A549 (cell line): ENCODE results near the gene TRMT44. TPM values are rescaled to one million over a fixed set of nuclear protein-coding genes. Genes with fewer than 3 reads are reported as not detected.

Experiments
- ATAC-seq, 2 experiments: fragments of 200-7000 bp in 1 of 2; fragments of >200 bp in 1 of 2; cut with Nextera tagmentation in 1 of 2; cut with Tn5 transposase in 1 of 2; 3 replicates each; pipeline versions ENCODE4 v1.8.0 to v1.9.1; 2018 to 2020; ENCODE audit warnings: mild to moderate bottlenecking in 1 of 2, moderate library complexity in 1 of 2
- CTCF ChIA-PET: fragments of 300-600 bp; sonication (Branson Sonifier 250); formaldehyde crosslinking; extraction: SDS; loops from one replicate; lab custom pipeline; 2021; ENCODE audit warnings: antibody characterized with exemption, inconsistent platforms; lab: Yijun Ruan, JAX
- POLR2A ChIA-PET: fragments of 350-600 bp; formaldehyde crosslinking; extraction: SDS; loops from one replicate; lab custom pipeline; 2021; ENCODE audit warnings: antibody characterized with exemption, inconsistent platforms; lab: Yijun Ruan, JAX
- DNase-seq, 2 experiments: peaks; one replicate each; pipeline versions ENCODE4 v3.0.0 to v3.0.0-alpha.2; 2011 to 2016; ENCODE audit warnings: low read depth in 1 of 2, low spot score in 1 of 2
- FAIRE-seq: peaks from 2 replicates; lab custom pipeline; 2011; peaks lifted over from hg19 to GRCh38; lab: Jason Lieb, UNC
- H3K27ac ChIP-seq, 2 experiments: fragments of >200 bp; sonication (Bioruptor Twin); formaldehyde crosslinking; 3 replicates each; pipeline ENCODE4 v1.5.1; 2016 to 2017
- H3K4me1 ChIP-seq: fragments of >200 bp; sonication (Bioruptor Twin); formaldehyde crosslinking; 3 replicates; pipeline ENCODE4 v1.6.1; 2016
- H3K4me2 ChIP-seq: fragments of >200 bp; sonication (Bioruptor Twin); formaldehyde crosslinking; 3 replicates; pipeline ENCODE4 v1.6.1; 2016
- H3K4me3 ChIP-seq: fragments of >200 bp; sonication (Bioruptor Twin); formaldehyde crosslinking; 3 replicates; pipeline ENCODE4 v1.5.1; 2016
- H3K9me3 ChIP-seq: fragments of >200 bp; sonication (Bioruptor Twin); formaldehyde crosslinking; 3 replicates; pipeline ENCODE4 v1.6.1; 2016
- BCL3 ChIP-seq: fragments of >200 bp; sonication (Bioruptor Twin); formaldehyde crosslinking; IDR thresholded peaks from 3 replicates; pipeline ENCODE4 v1.6.1; 2016
- CHD4 ChIP-seq: fragments of 200-600 bp; sonication (generic); IDR thresholded peaks from 2 replicates; pipeline ENCODE4 v1.6.1; 2016; ENCODE audit warnings: antibody characterized with exemption, mild to moderate bottlenecking, borderline replicate concordance
- EHMT2 ChIP-seq: fragments of 200-600 bp; sonication (generic); IDR thresholded peaks from 2 replicates; pipeline ENCODE4 v1.6.1; 2016; ENCODE audit warnings: antibody characterized with exemption, low read depth, mild to moderate bottlenecking, moderate library complexity
- EP300 ChIP-seq, 2 experiments: fragments of >200 bp; sonication (Bioruptor Twin); formaldehyde crosslinking; IDR thresholded peaks; 2 replicates in 1 of 2; 3 replicates in 1 of 2; pipeline ENCODE4 v1.6.1; 2016 to 2017
- FOSL2 ChIP-seq, 2 experiments: fragments of 450-650 bp in 1 of 2; fragments of >200 bp in 1 of 2; sonication (Bioruptor Twin) in 1 of 2; formaldehyde crosslinking; IDR thresholded peaks; 2 replicates each; pipeline versions ENCODE4 v1.5.0 to v1.6.1; 2016 to 2020; ENCODE audit warnings: mild to moderate bottlenecking in 1 of 2, moderate library complexity in 1 of 2
- FOXS1 ChIP-seq: fragments of 250-450 bp; sonication (Bioruptor Pico); IDR thresholded peaks from 2 replicates; pipeline ENCODE4 v1.5.0; 2020; ENCODE audit warnings: mild to moderate bottlenecking, moderate library complexity
- HEYL ChIP-seq: fragments of 250-450 bp; sonication (Bioruptor Pico); IDR thresholded peaks from 2 replicates; pipeline ENCODE4 v1.8.0; 2021; ENCODE audit warnings: mild to moderate bottlenecking, moderate library complexity
- HOXB13 ChIP-seq: fragments of 250-450 bp; sonication (Bioruptor Pico); IDR thresholded peaks from 2 replicates; pipeline ENCODE4 v1.5.0; 2020; ENCODE audit warnings: low read depth, mild to moderate bottlenecking, moderate library complexity
- HOXB5 ChIP-seq: fragments of 250-450 bp; sonication (Bioruptor Pico); IDR thresholded peaks from 2 replicates; pipeline ENCODE4 v1.5.0; 2020; ENCODE audit warnings: mild to moderate bottlenecking, moderate library complexity
- JUNB ChIP-seq: fragments of >200 bp; sonication (Bioruptor Twin); formaldehyde crosslinking; IDR thresholded peaks from 2 replicates; pipeline ENCODE4 v1.6.1; 2016
- KDM1A ChIP-seq: fragments of 200-600 bp; sonication (generic); IDR thresholded peaks from 2 replicates; pipeline ENCODE4 v1.6.1; 2016; ENCODE audit warnings: low read depth, mild to moderate bottlenecking
- MAX ChIP-seq: IDR thresholded peaks from 2 replicates; pipeline ENCODE4 v1.6.1; 2012
- MAZ ChIP-seq: fragments of 150-350 bp; IDR thresholded peaks from 2 replicates; pipeline ENCODE4 v1.6.1; 2014; ENCODE audit warnings: antibody characterized with exemption, low read depth, low read length, borderline replicate concordance
- RFX5 ChIP-seq: fragments of 450-650 bp; IDR thresholded peaks from 2 replicates; pipeline ENCODE4 v1.7.1; 2014; ENCODE audit warnings: antibody characterized with exemption, mild to moderate bottlenecking, moderate library complexity
- TFCP2L1 ChIP-seq: fragments of 250-450 bp; sonication (Bioruptor Pico); IDR thresholded peaks from 2 replicates; pipeline ENCODE4 v1.5.0; 2021; ENCODE audit warnings: mild to moderate bottlenecking
- ZSCAN20 ChIP-seq: fragments of 250-450 bp; sonication (Bioruptor Pico); IDR thresholded peaks from 2 replicates; pipeline ENCODE4 v1.8.0; 2022; ENCODE audit warnings: mild to moderate bottlenecking, moderate library complexity
- WGBS: methylation state at CpG from one replicate; pipeline ENCODE4 v1.1.6; 2017; ENCODE audit errors: missing lambda C conversion rate; 5-methylcytosine and 5-hydroxymethylcytosine counted together
- polyA plus RNA-seq, 4 experiments: library from polyadenylated mRNA; depleted of rRNA in 3 of 4; stranded (reverse); fragments of >200 nt; fragmentation: RNase III in 1 of 4; extraction: RNeasy Plus Mini Kit Qiagen cat#74134 plus additional on column Dnase treatment in 1 of 4; gene quantifications; 2 replicates in 3 of 4; 3 replicates in 1 of 4; pipeline ENCODE4 v1.2.3, GENCODE V29; 2011 to 2017
- TF ChIP-seq, protein P1 (sequence below): fragments of 200-600 bp; sonication (generic); IDR thresholded peaks from 2 replicates; pipeline ENCODE4 v1.6.1; 2016; ENCODE audit warnings: antibody characterized with exemption, mild to moderate bottlenecking, moderate library complexity
- TF ChIP-seq, protein P2 (sequence below): fragments of 250-450 bp; sonication (Bioruptor Pico); IDR thresholded peaks from 2 replicates; pipeline ENCODE4 v1.5.0; 2021; ENCODE audit warnings: mild to moderate bottlenecking, moderate library complexity, borderline replicate concordance

TRMT44 gene
- polyA plus RNA-seq, 2 of the 4 experiments (the other 2 are of a cell fraction), result 5.0 to 7.0 TPM

GRCh38 chr4:8517946-8518345 is 77.4 kb downstream of the TRMT44 start:
- 69% methylated on average over 11 of the region's 13 CpGs for WGBS

GRCh38 chr4:8522160-8523120 is 81.9 kb downstream of the TRMT44 start:
- DNase-seq (no peak), ATAC-seq (no peak), FAIRE-seq (no peak)
- ChIA-PET POLR2A (no interaction called here), CTCF (no interaction called here)
- Histone ChIP-seq H3K9me3 (peaks cover 10% of the 10 kb centered on the region; the same call in 1 of the 3 replicates), H3K4me1 (peaks cover 10% of the 10 kb centered on the region; the same call in 1 of the 3 replicates), H3K4me2 (no peak overlapping the region), H3K4me3 (no peak overlapping the region), H3K27ac (no peak overlapping the region)
- no peak for TF ChIP-seq EHMT2
- no peak for TF ChIP-seq KDM1A
- TF ChIP-seq TFCP2L1 (CRISPR knock-in tag), result no peak
- TF ChIP-seq JUNB, result no peak
- no peak for TF ChIP-seq MAZ
- no peak for TF ChIP-seq HEYL (CRISPR knock-in tag)
- no peak for TF ChIP-seq FOXS1 (CRISPR knock-in tag)
- no peak for TF ChIP-seq MAX
- WGBS, result 61% methylated on average over 22 of the region's 24 CpGs

More at GRCh38 chr4:8517946-8518345, 77.4 kb downstream of the TRMT44 start:
- Histone ChIP-seq H3K27ac (no peak overlapping the region), H3K4me2 (no peak overlapping the region), H3K4me1 (no peaks in the 10 kb centered on the region), H3K9me3 (peaks cover 10% of the 10 kb centered on the region; the same call in 1 of the 3 replicates), H3K4me3 (no peak overlapping the region)
- no peak for DNase-seq
- POLR2A ChIA-PET, result no interaction called here
- no peak for FAIRE-seq
- CTCF ChIA-PET, result interaction anchor here (1.5 kb wide), 1 partner anchor 10 kb away, joined by 4 read pairs; no protein-coding TSS in a partner anchor
- TF ChIP-seq, protein P1, sequence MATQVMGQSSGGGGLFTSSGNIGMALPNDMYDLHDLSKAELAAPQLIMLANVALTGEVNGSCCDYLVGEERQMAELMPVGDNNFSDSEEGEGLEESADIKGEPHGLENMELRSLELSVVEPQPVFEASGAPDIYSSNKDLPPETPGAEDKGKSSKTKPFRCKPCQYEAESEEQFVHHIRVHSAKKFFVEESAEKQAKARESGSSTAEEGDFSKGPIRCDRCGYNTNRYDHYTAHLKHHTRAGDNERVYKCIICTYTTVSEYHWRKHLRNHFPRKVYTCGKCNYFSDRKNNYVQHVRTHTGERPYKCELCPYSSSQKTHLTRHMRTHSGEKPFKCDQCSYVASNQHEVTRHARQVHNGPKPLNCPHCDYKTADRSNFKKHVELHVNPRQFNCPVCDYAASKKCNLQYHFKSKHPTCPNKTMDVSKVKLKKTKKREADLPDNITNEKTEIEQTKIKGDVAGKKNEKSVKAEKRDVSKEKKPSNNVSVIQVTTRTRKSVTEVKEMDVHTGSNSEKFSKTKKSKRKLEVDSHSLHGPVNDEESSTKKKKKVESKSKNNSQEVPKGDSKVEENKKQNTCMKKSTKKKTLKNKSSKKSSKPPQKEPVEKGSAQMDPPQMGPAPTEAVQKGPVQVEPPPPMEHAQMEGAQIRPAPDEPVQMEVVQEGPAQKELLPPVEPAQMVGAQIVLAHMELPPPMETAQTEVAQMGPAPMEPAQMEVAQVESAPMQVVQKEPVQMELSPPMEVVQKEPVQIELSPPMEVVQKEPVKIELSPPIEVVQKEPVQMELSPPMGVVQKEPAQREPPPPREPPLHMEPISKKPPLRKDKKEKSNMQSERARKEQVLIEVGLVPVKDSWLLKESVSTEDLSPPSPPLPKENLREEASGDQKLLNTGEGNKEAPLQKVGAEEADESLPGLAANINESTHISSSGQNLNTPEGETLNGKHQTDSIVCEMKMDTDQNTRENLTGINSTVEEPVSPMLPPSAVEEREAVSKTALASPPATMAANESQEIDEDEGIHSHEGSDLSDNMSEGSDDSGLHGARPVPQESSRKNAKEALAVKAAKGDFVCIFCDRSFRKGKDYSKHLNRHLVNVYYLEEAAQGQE, result no peak
- TF ChIP-seq JUNB (no peak), MAZ (no peak), HOXB13 (CRISPR knock-in tag) (no peak), RFX5 (no peak), HOXB5 (no peak), BCL3 (no peak), EP300 (IDR thresholded peaks at IDR 0.05) (no peak), FOSL2 (IDR thresholded peaks at IDR 0.05) (no peak), FOSL2 (CRISPR knock-in tag; IDR thresholded peaks at IDR 0.05) (no peak), CHD4 (no peak), ZSCAN20 (CRISPR knock-in tag) (no peak)
- TF ChIP-seq, protein P2, sequence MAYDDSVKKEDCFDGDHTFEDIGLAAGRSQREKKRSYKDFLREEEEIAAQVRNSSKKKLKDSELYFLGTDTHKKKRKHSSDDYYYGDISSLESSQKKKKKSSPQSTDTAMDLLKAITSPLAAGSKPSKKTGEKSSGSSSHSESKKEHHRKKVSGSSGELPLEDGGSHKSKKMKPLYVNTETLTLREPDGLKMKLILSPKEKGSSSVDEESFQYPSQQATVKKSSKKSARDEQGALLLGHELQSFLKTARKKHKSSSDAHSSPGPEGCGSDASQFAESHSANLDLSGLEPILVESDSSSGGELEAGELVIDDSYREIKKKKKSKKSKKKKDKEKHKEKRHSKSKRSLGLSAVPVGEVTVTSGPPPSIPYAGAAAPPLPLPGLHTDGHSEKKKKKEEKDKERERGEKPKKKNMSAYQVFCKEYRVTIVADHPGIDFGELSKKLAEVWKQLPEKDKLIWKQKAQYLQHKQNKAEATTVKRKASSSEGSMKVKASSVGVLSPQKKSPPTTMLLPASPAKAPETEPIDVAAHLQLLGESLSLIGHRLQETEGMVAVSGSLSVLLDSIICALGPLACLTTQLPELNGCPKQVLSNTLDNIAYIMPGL (CRISPR knock-in tag), result no peak
- ATAC-seq, result no peak
